GM12872 (cell line): ENCODE data around the gene ZNF440.

Source experiments
- CTCF ChIP-seq: IDR thresholded peaks from 3 replicates; pipeline ENCODE4 v1.5.1; 2011; ENCODE audit warnings: low read depth, mild to moderate bottlenecking, low read length, moderate library complexity; ENCODE audit not compliant: insufficient read depth

ZNF440 gene

GRCh38 chr19:11882606-11883005 lies 68.5 kb downstream of the ZNF440 start:
- TF ChIP-seq CTCF = no peak
